ENCODE data around the gene IL4R. TPM values are rescaled to one million over a fixed set of nuclear protein-coding genes. Genes with fewer than 3 reads are reported as not detected.

The IL4R gene
- total RNA-seq, 1 donor from 2014 or later = 12.3 TPM

DNA sequence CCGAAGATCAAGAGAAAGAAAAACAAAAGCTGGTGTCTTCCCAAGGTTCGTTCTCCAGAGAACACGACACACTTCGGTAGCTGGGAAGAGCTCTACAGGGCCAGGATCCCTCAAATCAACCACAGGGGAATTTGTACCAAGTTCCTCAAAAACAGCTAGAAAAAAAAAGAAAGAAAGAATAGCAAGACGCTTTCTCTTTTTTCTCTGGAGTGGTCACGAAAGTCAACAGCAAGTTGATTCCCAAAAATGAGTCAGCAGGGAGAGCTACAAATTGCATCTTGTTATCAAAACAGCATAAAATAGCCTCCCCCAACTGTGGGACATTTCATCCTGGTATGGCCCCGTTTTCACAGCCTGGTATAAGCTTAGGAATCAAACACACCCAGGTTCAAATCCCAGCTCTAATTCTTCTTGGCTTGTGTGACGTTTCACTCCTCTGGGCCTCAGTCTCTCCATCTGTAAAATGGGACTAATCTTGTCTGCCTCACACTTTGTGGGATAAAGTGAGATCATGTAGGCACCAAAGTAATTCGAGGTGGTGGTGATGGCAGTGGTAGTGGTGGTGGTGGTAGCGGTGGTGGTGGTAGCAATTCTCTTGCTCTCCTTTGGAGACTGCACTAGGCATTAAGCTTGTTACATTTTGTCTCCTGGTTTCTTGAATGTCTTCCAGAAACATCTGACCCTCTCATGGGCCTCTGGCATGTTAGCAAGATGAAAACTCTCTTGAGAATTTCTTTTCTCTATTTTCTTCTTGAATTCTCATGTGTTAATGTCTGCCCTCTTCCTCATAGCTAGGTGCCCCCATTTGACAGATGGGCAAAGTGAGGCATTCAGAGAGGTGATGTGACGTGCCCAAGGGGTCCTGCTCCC lies 87.2 kb downstream of the IL4R start:
- TF ChIP-seq, protein P1, sequence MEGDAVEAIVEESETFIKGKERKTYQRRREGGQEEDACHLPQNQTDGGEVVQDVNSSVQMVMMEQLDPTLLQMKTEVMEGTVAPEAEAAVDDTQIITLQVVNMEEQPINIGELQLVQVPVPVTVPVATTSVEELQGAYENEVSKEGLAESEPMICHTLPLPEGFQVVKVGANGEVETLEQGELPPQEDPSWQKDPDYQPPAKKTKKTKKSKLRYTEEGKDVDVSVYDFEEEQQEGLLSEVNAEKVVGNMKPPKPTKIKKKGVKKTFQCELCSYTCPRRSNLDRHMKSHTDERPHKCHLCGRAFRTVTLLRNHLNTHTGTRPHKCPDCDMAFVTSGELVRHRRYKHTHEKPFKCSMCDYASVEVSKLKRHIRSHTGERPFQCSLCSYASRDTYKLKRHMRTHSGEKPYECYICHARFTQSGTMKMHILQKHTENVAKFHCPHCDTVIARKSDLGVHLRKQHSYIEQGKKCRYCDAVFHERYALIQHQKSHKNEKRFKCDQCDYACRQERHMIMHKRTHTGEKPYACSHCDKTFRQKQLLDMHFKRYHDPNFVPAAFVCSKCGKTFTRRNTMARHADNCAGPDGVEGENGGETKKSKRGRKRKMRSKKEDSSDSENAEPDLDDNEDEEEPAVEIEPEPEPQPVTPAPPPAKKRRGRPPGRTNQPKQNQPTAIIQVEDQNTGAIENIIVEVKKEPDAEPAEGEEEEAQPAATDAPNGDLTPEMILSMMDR (conservative IDR thresholded peaks at IDR 0.05) = no peak
- DNase-seq (ENCODE audit: extremely low spot score, unreplicated experiment) = no peak
- Mint-ChIP-seq H3K9me3 (no peaks in the 10 kb centered on the region), H3K4me3 (no peak overlapping the region), H3K4me1 (ENCODE audit: unreplicated experiment) (no peaks in the 10 kb centered on the region), H3K27me3 (peaks cover 21% of the 10 kb centered on the region), H3K27ac (no peak overlapping the region), H3K36me3 (no peaks in the 10 kb centered on the region)

DNA sequence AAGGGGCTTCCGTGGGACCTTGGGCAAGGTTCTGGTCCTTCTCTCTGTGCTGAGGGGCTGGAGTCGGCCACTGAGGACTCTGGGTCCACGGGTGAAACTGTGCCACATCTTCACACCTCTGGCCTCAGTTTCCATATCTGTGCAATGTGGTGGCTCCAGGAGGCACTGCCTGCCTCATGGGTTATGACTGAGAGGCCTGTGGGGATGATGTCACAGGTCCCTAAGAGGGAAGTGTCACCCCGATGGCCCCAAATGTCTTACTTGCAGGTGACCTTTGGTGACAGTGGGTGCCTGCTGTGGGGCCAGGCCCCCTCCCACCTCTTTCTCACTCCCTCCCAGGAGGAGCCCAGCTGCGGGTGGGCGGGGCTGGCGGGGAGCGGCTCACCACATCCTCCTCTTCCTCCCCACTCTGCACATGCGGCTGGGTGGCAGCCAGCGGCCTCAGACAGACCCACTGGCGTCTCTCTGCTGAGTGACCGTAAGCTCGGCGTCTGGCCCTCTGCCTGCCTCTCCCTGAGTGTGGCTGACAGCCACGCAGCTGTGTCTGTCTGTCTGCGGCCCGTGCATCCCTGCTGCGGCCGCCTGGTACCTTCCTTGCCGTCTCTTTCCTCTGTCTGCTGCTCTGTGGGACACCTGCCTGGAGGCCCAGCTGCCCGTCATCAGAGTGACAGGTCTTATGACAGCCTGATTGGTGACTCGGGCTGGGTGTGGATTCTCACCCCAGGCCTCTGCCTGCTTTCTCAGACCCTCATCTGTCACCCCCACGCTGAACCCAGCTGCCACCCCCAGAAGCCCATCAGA lies 88.2 kb downstream of the IL4R start, which contains the start of gene IL21R:
TSS of gene IL21R (plus strand) at position 407 of the 801 bp plus-strand sequence. CDS start 27,898 bp downstream, outside the sequence.
- no peak within 1 kb of the TSS for H3K27ac Mint-ChIP-seq
- H3K4me1 Mint-ChIP-seq (ENCODE audit: unreplicated experiment) = no peaks in the 10 kb centered on the region
- no peaks in the 10 kb centered on the region for H3K36me3 Mint-ChIP-seq
- no peak within 1 kb of the TSS for H3K4me3 Mint-ChIP-seq
- no peak for DNase-seq (ENCODE audit: extremely low spot score, unreplicated experiment)
- TF ChIP-seq, protein P1 (conservative IDR thresholded peaks at IDR 0.05) = no peak
- peaks cover 25% of the 10 kb centered on the region for H3K27me3 Mint-ChIP-seq
- no peaks in the 10 kb centered on the region for H3K9me3 Mint-ChIP-seq

DNA sequence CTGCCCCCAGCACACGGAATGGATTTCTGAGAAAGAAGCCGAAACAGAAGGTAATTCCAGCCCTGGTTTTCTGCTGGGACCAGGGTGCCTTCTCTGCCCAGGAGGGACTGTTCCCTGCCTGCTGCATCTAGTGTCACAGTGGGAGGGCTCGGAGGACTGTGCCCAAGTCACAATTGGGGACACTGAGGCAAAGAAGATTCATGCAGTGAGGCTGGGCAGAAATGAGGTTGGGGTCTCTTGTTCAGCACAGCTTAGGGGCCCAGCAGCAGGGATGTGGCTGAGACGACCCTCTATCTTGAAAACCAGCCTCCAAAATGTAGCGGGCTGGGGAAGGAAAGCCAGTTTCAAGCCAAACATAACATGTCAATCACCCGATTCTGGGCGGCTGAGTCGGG lies 88.8 kb downstream of the IL4R start:
- Mint-ChIP-seq H3K9me3 (no peaks in the 10 kb centered on the region), H3K4me1 (ENCODE audit: unreplicated experiment) (no peaks in the 10 kb centered on the region), H3K4me3 (no peak overlapping the region), H3K36me3 (no peaks in the 10 kb centered on the region), H3K27ac (no peak overlapping the region), H3K27me3 (peaks cover 28% of the 10 kb centered on the region)
- TF ChIP-seq, protein P1 (conservative IDR thresholded peaks at IDR 0.05) = no peak
- DNase-seq (ENCODE audit: extremely low spot score, unreplicated experiment) = no peak

DNA sequence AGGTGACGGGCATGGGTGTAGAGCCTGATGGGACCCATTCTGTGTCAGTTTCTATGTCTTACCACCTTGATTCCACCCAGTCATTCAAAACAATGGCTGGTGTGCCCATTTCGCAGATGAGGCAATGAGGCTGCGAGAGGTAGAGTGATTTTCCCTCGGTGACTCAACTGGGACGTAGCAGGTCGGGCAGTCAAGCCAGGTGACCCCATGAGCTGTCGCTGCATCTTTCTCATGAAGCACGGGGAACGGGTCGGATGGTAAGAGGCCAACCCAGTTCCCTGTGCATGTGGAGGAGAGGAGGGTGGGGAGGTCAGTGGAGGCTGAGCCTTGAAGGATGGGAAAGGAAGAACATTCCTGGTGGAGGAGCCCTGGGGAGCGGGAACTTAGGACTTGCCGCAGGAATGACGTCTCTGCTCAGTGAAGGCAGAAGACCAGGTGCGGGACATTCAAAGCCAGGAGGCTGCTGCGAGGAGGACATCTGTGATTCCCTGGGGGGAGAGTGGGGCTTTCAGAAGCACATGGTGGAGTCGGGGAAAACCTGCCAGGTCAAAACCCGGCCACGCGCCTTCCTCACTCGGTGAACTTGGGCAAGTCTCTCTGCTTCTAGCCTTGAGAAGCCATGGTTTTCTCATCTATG lies 89.3 kb downstream of the IL4R start:
- no peaks in the 10 kb centered on the region for H3K4me1 Mint-ChIP-seq (ENCODE audit: unreplicated experiment)
- H3K27ac Mint-ChIP-seq = no peak overlapping the region
- no peak overlapping the region for H3K4me3 Mint-ChIP-seq
- no peaks in the 10 kb centered on the region for H3K9me3 Mint-ChIP-seq
- no peak for DNase-seq (ENCODE audit: extremely low spot score, unreplicated experiment)
- TF ChIP-seq, protein P1 (conservative IDR thresholded peaks at IDR 0.05) = no peak
- H3K27me3 Mint-ChIP-seq = peaks cover 31% of the 10 kb centered on the region
- no peaks in the 10 kb centered on the region for H3K36me3 Mint-ChIP-seq

DNA sequence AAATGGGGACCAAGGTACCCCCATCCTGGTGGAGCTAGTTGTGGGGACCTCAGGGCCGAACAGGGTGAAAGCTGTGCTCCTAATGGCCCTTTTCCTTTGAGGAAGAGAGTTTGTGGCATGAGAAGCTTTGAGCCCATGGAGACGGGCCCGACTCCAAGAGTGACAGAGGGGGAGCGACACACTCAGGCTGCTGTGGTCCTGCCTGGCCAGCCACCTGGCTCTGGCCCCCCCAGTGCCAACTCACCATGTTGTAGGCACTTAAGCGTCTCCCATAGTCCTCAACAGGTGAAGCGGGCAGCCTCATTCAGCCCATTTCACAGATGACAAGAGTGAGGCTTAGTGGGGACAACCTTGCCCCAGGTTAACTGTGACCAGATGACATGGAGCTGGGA lies 89.8 kb downstream of the IL4R start:
- H3K27me3 Mint-ChIP-seq = peaks cover 32% of the 10 kb centered on the region

More for the DNA sequence above, 89.8 kb downstream of the IL4R start:
- Mint-ChIP-seq H3K9me3 (no peaks in the 10 kb centered on the region), H3K4me3 (no peak overlapping the region), H3K36me3 (no peaks in the 10 kb centered on the region), H3K4me1 (ENCODE audit: unreplicated experiment) (no peaks in the 10 kb centered on the region), H3K27ac (no peak overlapping the region)
- TF ChIP-seq, protein P1 (conservative IDR thresholded peaks at IDR 0.05) = no peak
- no peak for DNase-seq (ENCODE audit: extremely low spot score, unreplicated experiment)

Data from type B pancreatic cell (in vitro differentiated cells).